ENCODE data around the gene NAT10. TPM values are rescaled to one million over a fixed set of nuclear protein-coding genes. Genes with fewer than 3 reads are reported as not detected.

The NAT10 gene
- total and polyA plus RNA-seq, 4 experiments from 2014 or later = 28.0 to 81.5 (median 61.4) TPM

DNA sequence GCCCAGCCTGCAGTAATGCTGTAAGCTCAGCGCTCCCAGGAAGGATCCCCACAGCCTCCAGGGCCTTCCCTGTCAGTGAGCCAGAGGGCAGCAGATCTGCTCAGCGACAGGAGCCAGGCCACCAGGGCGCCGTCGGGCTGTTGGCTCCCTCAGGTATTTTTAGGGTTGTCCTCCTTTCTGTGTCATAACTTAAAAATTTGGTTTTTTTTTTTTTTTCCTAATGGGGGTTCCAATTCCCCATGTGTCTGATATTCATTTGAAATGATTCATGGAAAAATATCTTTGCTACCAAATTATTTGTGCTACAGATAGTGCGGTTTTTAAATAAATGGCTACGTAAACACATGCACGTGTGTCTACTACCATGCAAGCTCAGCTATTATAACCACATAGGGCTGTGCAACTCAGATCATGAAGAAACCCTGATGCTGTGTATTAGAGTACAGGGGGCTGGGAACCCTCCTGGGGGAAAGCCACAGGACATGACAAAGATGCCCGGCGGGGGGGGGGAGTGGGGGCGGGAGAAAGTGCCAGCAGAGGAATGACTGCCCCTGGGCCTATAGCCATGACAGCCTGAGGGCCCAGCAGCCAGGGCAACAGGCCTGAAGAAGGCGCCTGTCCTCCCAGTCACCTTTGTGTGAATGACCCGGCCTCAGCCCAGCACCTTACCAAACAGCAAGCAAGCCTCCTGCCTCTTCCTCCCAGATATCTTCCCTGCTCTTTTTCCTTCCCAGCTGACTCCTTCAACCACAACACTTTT is 89.3 kb downstream of the NAT10 start:
- H3K27ac ChIP-seq (ENCODE audit: low read depth, low read length) = no peak overlapping the region
- H3K27me3 ChIP-seq (ENCODE audit: insufficient read depth, low read length) = no peaks in the 10 kb centered on the region
- intact Hi-C loops (cut with micrococcal nuclease) = no loop called here
- ChIA-PET POLR2A (ENCODE audit: partially characterized antibody) (interaction anchor here (1.1 kb wide), 1 partner anchor 16 kb away, joined by 4 read pairs; no protein-coding TSS in a partner anchor), CTCF (ENCODE audit: partially characterized antibody) (interaction anchor here (1.7 kb wide), 1 partner anchor 20 kb away, joined by 6 read pairs; no protein-coding TSS in a partner anchor)
- H3K4me3 ChIP-seq (ENCODE audit: low read length in 2 of 2) = no peak overlapping the region
- no peak for DNase-seq
- Mint-ChIP-seq H3K9me3 (no peaks in the 10 kb centered on the region), H3K4me3 (no peak overlapping the region), H3K27ac (no peak overlapping the region), H3K36me3 (no peaks in the 10 kb centered on the region), H3K4me1 (peaks cover 0 to 4% (median 0%) of the 10 kb centered on the region in 4 donors), H3K27me3 (no peaks in the 10 kb centered on the region)
- H3K4me1 ChIP-seq (ENCODE audit: insufficient read depth, low read length) = no peaks in the 10 kb centered on the region
- H3K36me3 ChIP-seq (ENCODE audit: insufficient read depth, low read length) = no peaks in the 10 kb centered on the region
- H3K9me3 ChIP-seq (ENCODE audit: control insufficient read depth in 1 of 2, low read length in 2 of 2) = no peaks in the 10 kb centered on the region

Other genes starting within 250 kb of the NAT10 start
- under 1 TPM; 0.47 to 0.58 TPM for gene LMO2, start 213.6 kb upstream of the NAT10 start, total RNA-seq
- under 1 TPM in 1 of 2 donors, not detected in 1; 0.16 TPM for gene LMO2, start 213.6 kb upstream of the NAT10 start, polyA plus RNA-seq
- gene CAPRIN1, start 53.9 kb upstream of the NAT10 start, total RNA-seq = 100 to 1,000 TPM; 160 to 176 TPM
- gene CAPRIN1, start 53.9 kb upstream of the NAT10 start, polyA plus RNA-seq = 10 to 100 TPM; 43.3 to 97.1 TPM

Measured in CD4-positive, alpha-beta memory T cell (primary cell).